Endothelial cell of umbilical vein (primary cell): Measurements from ENCODE around the gene BCL7C. TPM values are rescaled to one million over a fixed set of nuclear protein-coding genes. Genes with fewer than 3 reads are reported as not detected.

Source experiments
- BruUV-seq: library from RNA; stranded (reverse); fragments of 400-500 nt; replicated peaks from 2 replicates; lab custom pipeline; 2021; lab: Mats Ljungman, UMichigan
- CTCF ChIA-PET: fragments of 300-600, 350-600 bp; sonication (Branson Sonifier 250); formaldehyde crosslinking; loops from one replicate; lab custom pipeline; 2021; ENCODE audit warnings: antibody characterized with exemption, inconsistent platforms; lab: Charles Lee
- POLR2A ChIA-PET: fragments of 300-600, 350-600 bp; sonication (Branson Sonifier 250); formaldehyde crosslinking; loops from one replicate; lab custom pipeline; 2021; ENCODE audit warnings: antibody characterized with exemption, inconsistent platforms; lab: Charles Lee
- DNase-seq: peaks from one replicate; pipeline ENCODE4 v3.0.0-alpha.2; 2011; ENCODE audit warnings: low read depth, low spot score
- FAIRE-seq: peaks from 2 replicates; lab custom pipeline; 2011; peaks lifted over from hg19 to GRCh38; lab: Jason Lieb, UNC
- H2AFZ ChIP-seq: 2 replicates; pipeline ENCODE4 v1.6.0; 2012; ENCODE audit warnings: low read depth, low read length, control low read depth, inconsistent platforms
- H3K27ac ChIP-seq: 2 replicates; pipeline ENCODE4 v1.5.1; 2011; ENCODE audit warnings: low read depth, mild to moderate bottlenecking, control low read depth, low read length, moderate library complexity; ENCODE audit not compliant: insufficient read depth
- H3K27me3 ChIP-seq, 2 experiments: 2 replicates each; pipeline versions ENCODE4 v1.6.0 to v1.6.1; 2011; ENCODE audit warnings: low read length in 2 of 2, mixed read lengths in 1 of 2; ENCODE audit not compliant: control insufficient read depth in 2 of 2, insufficient read depth in 2 of 2
- H3K36me3 ChIP-seq, 2 experiments: 2 replicates in 1 of 2; 3 replicates in 1 of 2; pipeline ENCODE4 v1.5.1; 2011; ENCODE audit warnings: low read length in 2 of 2, mild to moderate bottlenecking in 1 of 2, moderate library complexity in 1 of 2; ENCODE audit not compliant: control insufficient read depth in 2 of 2, insufficient read depth in 2 of 2; ENCODE audit errors: extremely low read depth in 1 of 2
- H3K4me1 ChIP-seq: 3 replicates; pipeline ENCODE4 v1.5.1; 2011; ENCODE audit warnings: mild to moderate bottlenecking, low read length; ENCODE audit not compliant: control insufficient read depth, insufficient read depth; ENCODE audit errors: extremely low read depth
- H3K4me2 ChIP-seq: 2 replicates; pipeline ENCODE4 v1.6.1; 2011; ENCODE audit warnings: low read length, control low read depth, mixed read lengths; ENCODE audit not compliant: insufficient read depth
- H3K4me3 ChIP-seq, 3 experiments: fragments of 200-600 bp in 1 of 3; sonication (generic), shearing (Covaris generic) in 1 of 3; replicated peaks in 1 of 3; 2 replicates each; pipeline ENCODE4 v1.5.1; 2011 to 2016; ENCODE audit warnings: control low read depth in 3 of 3, low read length in 3 of 3, mild to moderate bottlenecking in 2 of 3, inconsistent platforms in 1 of 3, low read depth in 1 of 3, moderate library complexity in 1 of 3; ENCODE audit not compliant: insufficient read depth in 1 of 3
- H3K79me2 ChIP-seq: 2 replicates; pipeline ENCODE4 v1.6.0; 2012; ENCODE audit warnings: low read length, inconsistent platforms; ENCODE audit not compliant: control insufficient read depth, insufficient read depth
- H3K9ac ChIP-seq: replicated peaks from 2 replicates; pipeline ENCODE3; 2011; ENCODE audit warnings: low read length, control low read depth; ENCODE audit not compliant: insufficient read depth; ENCODE audit errors: extremely low read depth
- H3K9me1 ChIP-seq: replicated peaks from 3 replicates; pipeline ENCODE4 v1.6.0; 2011; ENCODE audit warnings: mild to moderate bottlenecking, low read length; ENCODE audit not compliant: control insufficient read depth, insufficient read depth; ENCODE audit errors: extremely low read depth
- H3K9me3 ChIP-seq: replicated peaks from 2 replicates; pipeline ENCODE4 v1.5.1; 2012; ENCODE audit warnings: low read length, inconsistent platforms; ENCODE audit not compliant: control insufficient read depth, insufficient read depth
- H4K20me1 ChIP-seq: replicated peaks from 2 replicates; pipeline ENCODE3; 2011; ENCODE audit warnings: mild to moderate bottlenecking, low read length; ENCODE audit not compliant: control insufficient read depth, insufficient read depth; ENCODE audit errors: extremely low read depth
- CTCF ChIP-seq, 2 donors: IDR thresholded peaks; 1 replicate in 1 of 2; 2 replicates in 1 of 2; pipeline ENCODE4 v1.5.1; 2011; ENCODE audit warnings: low read length in 2 of 2, mild to moderate bottlenecking in 2 of 2, moderate library complexity in 2 of 2, control low read depth in 1 of 2, inconsistent platforms in 1 of 2, low read depth in 1 of 2; ENCODE audit not compliant: insufficient read depth in 1 of 2; ENCODE audit errors: extremely low read depth in 1 of 2
- EZH2 ChIP-seq: IDR thresholded peaks from 2 replicates; pipeline ENCODE4 v1.6.1; 2012; ENCODE audit warnings: borderline replicate concordance, low read depth, mild to moderate bottlenecking, moderate library complexity, low read length, inconsistent platforms; ENCODE audit not compliant: severe bottlenecking
- FOS ChIP-seq: IDR thresholded peaks from 2 replicates; pipeline ENCODE4 v1.6.1; 2011; ENCODE audit warnings: mild to moderate bottlenecking, low read length, moderate library complexity, borderline replicate concordance; ENCODE audit not compliant: insufficient read depth
- GATA2 ChIP-seq: IDR thresholded peaks from 2 replicates; pipeline ENCODE4 v1.7.0; 2011; ENCODE audit warnings: low read depth, mild to moderate bottlenecking, moderate library complexity, mixed read lengths, low read length; ENCODE audit not compliant: insufficient read length, insufficient read depth
- JUN ChIP-seq: IDR thresholded peaks from 2 replicates; pipeline ENCODE4 v1.6.1; 2011; ENCODE audit warnings: borderline replicate concordance, low read depth; ENCODE audit not compliant: insufficient read length, insufficient read depth
- MAX ChIP-seq: IDR thresholded peaks from 2 replicates; pipeline ENCODE4 v1.6.1; 2011; ENCODE audit not compliant: insufficient read depth, insufficient read length
- MYC ChIP-seq: IDR thresholded peaks from one replicate; pipeline ENCODE4 v1.6.1; 2011; ENCODE audit warnings: mild to moderate bottlenecking, low read depth, low read length
- POLR2A ChIP-seq: IDR thresholded peaks from 2 replicates; pipeline ENCODE4 v1.6.1; 2012; ENCODE audit warnings: low read depth, mild to moderate bottlenecking, control low read depth, low read length
- POLR2AphosphoS5 ChIP-seq: IDR thresholded peaks from 2 replicates; pipeline ENCODE4 v1.6.1; 2012; ENCODE audit warnings: low read depth, mild to moderate bottlenecking, control low read depth, low read length, moderate library complexity; ENCODE audit not compliant: insufficient read depth
- dilution Hi-C: fragments of 300-500 bp; cut with MboI; formaldehyde crosslinking; loops from one replicate; pipeline ENCODE4 v1.15.0; 2019; ENCODE audit warnings: low sequenced_read_pairs; ENCODE audit not compliant: extremely low pct_ligation_motif_present
- intact Hi-C: fragments of 100-400 bp; cut with micrococcal nuclease; formaldehyde crosslinking; loops from one replicate; pipeline ENCODE4 v1.10.0; 2022
- polyA plus RNA-seq, 4 experiments: library from polyadenylated mRNA; depleted of rRNA in 3 of 4; stranded (reverse) in 3 of 4; unstranded in 1 of 4; fragments of >200 nt; gene quantifications; 2 replicates each; pipeline versions ENCODE4 v1.2.1 to v1.2.3, GENCODE V29; 2011 to 2012; ENCODE audit warnings: missing spikeins in 1 of 4
- total RNA-seq: library from RNA; stranded (reverse); gene quantifications from 2 replicates; pipeline ENCODE4 v1.2.3, GENCODE V29; 2021

The BCL7C gene
- total and polyA plus RNA-seq, 2 donors (not counting 3 experiments of a cell fraction or from before 2014, with no cell fraction given) = 30.2 to 38.3 TPM

GRCh38 chr16:30904114-30904780 lies 10.4 kb upstream of the BCL7C start:
- Histone ChIP-seq H3K79me2 (no peaks in the 10 kb centered on the region), H4K20me1 (no peaks in the 10 kb centered on the region), H3K9me1 (no peaks in the 10 kb centered on the region), H3K4me2 (peak overlapping the region; percentile 20), H3K36me3 (no peaks in the 10 kb centered on the region), H2AFZ (peak overlapping the region; percentile 42), H3K27me3 (no peaks in the 10 kb centered on the region), H3K4me3 (no peak overlapping the region), H3K9ac (no peak overlapping the region), H3K4me1 (peaks cover 24% of the 10 kb centered on the region), H3K9me3 (no peaks in the 10 kb centered on the region), H3K27ac (peak overlapping the region; percentile 83)
- DNase-seq (no peak), FAIRE-seq (no peak)
- POLR2A ChIA-PET = no interaction called here
- TF ChIP-seq POLR2A (no peak), MYC (no peak), EZH2 (no peak), JUN (no peak), FOS (no peak), GATA2 (no peak), POLR2AphosphoS5 (no peak), CTCF (IDR thresholded peaks at IDR 0.05; ENCODE audit: extremely low read depth in 1 of 2, insufficient read depth in 1 of 2, low read depth in 1 of 2, low read length in 2 of 2) (no peak), MAX (no peak)
- dilution Hi-C loops (no loop called here), intact Hi-C loops (no loop called here)
- TSS peak; percentile 34 for BruUV-seq
- CTCF ChIA-PET = interaction anchor here (1.5 kb wide), 1 partner anchor 59 kb away, joined by 6 read pairs; no protein-coding TSS in a partner anchor
